Mesenchymal stem cell (in vitro differentiated cells and primary cell): Measurements from ENCODE around the gene PTPRS.
A peak's percentile ranks its signal among the peaks of the same experiment; 100 is the strongest.
"Not testable (repeated sequence)": the region's sequence is repeated elsewhere in the genome, so short reads cannot be mapped to it uniquely, and the experiment has no call there.

ENCODE experiments used
- DNase-seq: peaks from one replicate; pipeline ENCODE4 v3.0.0-alpha.2; 2013
- H2AFZ ChIP-seq: one replicate; pipeline ENCODE4 v1.6.1; 2013; ENCODE audit warnings: low read depth, mild to moderate bottlenecking, control low read depth, inconsistent platforms, low read length, moderate library complexity
- H2AK5ac ChIP-seq: 2 replicates; pipeline ENCODE4 v1.6.1; 2013; ENCODE audit warnings: low read length, moderate library complexity, mild to moderate bottlenecking, inconsistent platforms; ENCODE audit not compliant: severe bottlenecking
- H2BK120ac ChIP-seq: one replicate; pipeline ENCODE4 v1.6.1; 2013; ENCODE audit warnings: low read depth, mild to moderate bottlenecking, inconsistent platforms, low read length, moderate library complexity
- H2BK12ac ChIP-seq, 2 experiments: one replicate each; pipeline ENCODE4 v1.6.1; 2013; ENCODE audit warnings: inconsistent platforms in 2 of 2, low read length in 2 of 2, mild to moderate bottlenecking in 2 of 2, moderate library complexity in 2 of 2, control low read depth in 1 of 2
- H2BK15ac ChIP-seq: one replicate; pipeline ENCODE4 v1.6.1; 2013; ENCODE audit warnings: mild to moderate bottlenecking, low read depth, inconsistent platforms; ENCODE audit not compliant: poor library complexity, severe bottlenecking
- H2BK5ac ChIP-seq: 2 replicates; pipeline ENCODE4 v1.6.1; 2013; ENCODE audit warnings: low read depth, mild to moderate bottlenecking, low read length, control low read depth, inconsistent platforms; ENCODE audit not compliant: poor library complexity, severe bottlenecking
- H3K14ac ChIP-seq, 2 experiments: one replicate each; pipeline ENCODE4 v1.6.1; 2013; ENCODE audit warnings: inconsistent platforms in 2 of 2, low read length in 2 of 2, control low read depth in 1 of 2, mild to moderate bottlenecking in 1 of 2, moderate library complexity in 1 of 2
- H3K18ac ChIP-seq, 2 experiments: one replicate each; pipeline ENCODE4 v1.6.1; 2013; ENCODE audit warnings: inconsistent platforms in 2 of 2, low read length in 2 of 2, control low read depth in 1 of 2, low read depth in 1 of 2, mild to moderate bottlenecking in 1 of 2
- H3K23ac ChIP-seq, 2 experiments: one replicate each; pipeline ENCODE4 v1.6.1; 2013; ENCODE audit warnings: inconsistent platforms in 2 of 2, low read length in 2 of 2, mild to moderate bottlenecking in 2 of 2, moderate library complexity in 2 of 2, control low read depth in 1 of 2
- H3K27ac ChIP-seq: 2 replicates; pipeline ENCODE4 v1.5.1; 2013; ENCODE audit warnings: mild to moderate bottlenecking, moderate library complexity, low read length, control low read depth, inconsistent platforms; ENCODE audit not compliant: poor library complexity, severe bottlenecking
- H3K27me3 ChIP-seq, 2 experiments: 2 replicates each; pipeline versions ENCODE4 v1.6.1 to v1.7.0; 2013; ENCODE audit warnings: low read length in 2 of 2, mild to moderate bottlenecking in 2 of 2, moderate library complexity in 2 of 2, control low read depth in 1 of 2, inconsistent platforms in 1 of 2; ENCODE audit not compliant: control insufficient read depth in 1 of 2, insufficient read depth in 1 of 2
- H3K36me3 ChIP-seq, 2 experiments: 2 replicates each; pipeline versions ENCODE4 v1.6.1 to v1.7.0; 2013; ENCODE audit warnings: low read length in 2 of 2, control low read depth in 1 of 2, inconsistent platforms in 1 of 2, low read depth in 1 of 2, mild to moderate bottlenecking in 1 of 2; ENCODE audit not compliant: insufficient read depth in 2 of 2, control insufficient read depth in 1 of 2
- H3K4ac ChIP-seq, 2 experiments: one replicate each; pipeline ENCODE4 v1.6.1; 2013; ENCODE audit warnings: inconsistent platforms in 2 of 2, low read length in 2 of 2, mild to moderate bottlenecking in 2 of 2, moderate library complexity in 2 of 2, control low read depth in 1 of 2, low read depth in 1 of 2
- H3K4me1 ChIP-seq: 2 replicates; pipeline ENCODE4 v1.6.1; 2013; ENCODE audit warnings: low read depth, low read length, control low read depth; ENCODE audit not compliant: control insufficient read depth, insufficient read depth
- H3K4me2 ChIP-seq: 2 replicates; pipeline ENCODE4 v1.6.1; 2013; ENCODE audit warnings: low read length, mild to moderate bottlenecking, inconsistent platforms; ENCODE audit not compliant: poor library complexity, severe bottlenecking
- H3K4me3 ChIP-seq, 2 experiments: 2 replicates each; pipeline versions ENCODE4 v1.5.1 to v1.7.0; 2013; ENCODE audit warnings: low read length in 2 of 2, mild to moderate bottlenecking in 2 of 2, control low read depth in 1 of 2, low read depth in 1 of 2; ENCODE audit not compliant: insufficient read depth in 1 of 2
- H3K79me1 ChIP-seq: replicated peaks from 2 replicates; pipeline ENCODE4 v1.6.1; 2013; ENCODE audit warnings: mild to moderate bottlenecking, control low read depth, low read length, inconsistent platforms; ENCODE audit not compliant: poor library complexity, severe bottlenecking
- H3K9ac ChIP-seq: 2 replicates; pipeline ENCODE4 v1.7.0; 2013; ENCODE audit warnings: mild to moderate bottlenecking, low read length, moderate library complexity
- H3K9me3 ChIP-seq: 2 replicates; pipeline ENCODE4 v1.7.0; 2013; ENCODE audit warnings: mild to moderate bottlenecking, low read length; ENCODE audit not compliant: control insufficient read depth
- H4K8ac ChIP-seq: one replicate; pipeline ENCODE4 v1.6.1; 2013; ENCODE audit warnings: inconsistent platforms, mild to moderate bottlenecking, low read length, moderate library complexity
- H4K91ac ChIP-seq: one replicate; pipeline ENCODE4 v1.6.1; 2013; ENCODE audit warnings: mild to moderate bottlenecking, low read length, inconsistent platforms
- WGBS: methylation state at CpG from one replicate; pipeline ENCODE4 v1.1.7; 2013; ENCODE audit warnings: mixed read lengths; 5-methylcytosine and 5-hydroxymethylcytosine counted together

PTPRS gene

DNA sequence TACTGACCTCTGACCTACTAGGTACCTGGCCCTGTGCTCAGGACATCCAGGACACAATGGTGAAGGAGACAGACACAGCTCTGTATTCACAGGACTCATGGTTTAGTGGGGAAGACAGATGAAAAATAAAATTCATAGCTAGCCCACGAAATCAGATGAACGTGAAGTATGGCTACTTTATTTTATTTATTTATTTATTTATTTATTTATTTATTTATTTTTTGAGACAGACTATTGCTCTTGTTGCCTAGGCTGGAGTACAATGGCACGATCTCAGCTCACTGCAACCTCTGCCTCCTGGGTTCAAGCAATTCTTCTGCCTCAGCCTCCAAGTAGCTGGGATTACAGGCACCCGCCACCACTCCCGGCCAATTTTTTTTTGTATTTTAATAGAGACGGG is 40.6 kb upstream of the PTPRS start:
- H3K14ac ChIP-seq, H3K4me2 ChIP-seq, H4K91ac ChIP-seq, H3K4ac ChIP-seq, H2AK5ac ChIP-seq, H3K18ac ChIP-seq, H3K79me1 ChIP-seq, H2AFZ ChIP-seq, H2BK5ac ChIP-seq, H3K23ac ChIP-seq, H3K4me3 ChIP-seq, H2BK120ac ChIP-seq, H4K8ac ChIP-seq, H3K4me1 ChIP-seq, H3K36me3 ChIP-seq, H2BK12ac ChIP-seq, H2BK15ac ChIP-seq, H3K27me3 ChIP-seq, H3K27ac ChIP-seq, H3K9ac ChIP-seq, DNase-seq: not testable (repeated sequence)
- H3K9me3 ChIP-seq = peaks cover 13% of the 10 kb centered on the region
- 93% methylated on average over 4 of the region's 6 CpGs for WGBS

- Histone ChIP-seq H2BK15ac (no peak overlapping the region), H2BK5ac (no peak overlapping the region)
- 92% methylated on average over 7 of the region's 9 CpGs for WGBS
Observed at GRCh38 chr19:5380215-5380919, 39.8 kb upstream of the PTPRS start.

GRCh38 chr19:5376928-5377327 is 36.3 kb upstream of the PTPRS start:
- H3K27ac ChIP-seq = no peak overlapping the region
- DNase-seq = no peak
- H4K91ac ChIP-seq = no peak overlapping the region
- peaks cover 5% of the 10 kb centered on the region for H3K9me3 ChIP-seq
- no peak overlapping the region for H3K14ac ChIP-seq
- H2AFZ ChIP-seq = no peak overlapping the region
- no peak overlapping the region for H2BK15ac ChIP-seq
- no peak overlapping the region for H3K18ac ChIP-seq
- no peaks in the 10 kb centered on the region for H3K36me3 ChIP-seq
- H3K4me1 ChIP-seq = no peaks in the 10 kb centered on the region
- H2AK5ac ChIP-seq = no peak overlapping the region
- no peak overlapping the region for H3K4ac ChIP-seq
- H2BK120ac ChIP-seq = no peak overlapping the region
- WGBS = over 99% methylated on average over 4 of the region's 4 CpGs
- H2BK12ac ChIP-seq = no peak overlapping the region
- H3K79me1 ChIP-seq = no peaks in the 10 kb centered on the region
- H3K27me3 ChIP-seq = peaks cover 0 to 20% of the 10 kb centered on the region in 2 experiments
- H3K23ac ChIP-seq = no peak overlapping the region
- no peak overlapping the region for H3K4me3 ChIP-seq
- H2BK5ac ChIP-seq = no peak overlapping the region
- no peak overlapping the region for H3K9ac ChIP-seq
- H4K8ac ChIP-seq = no peak overlapping the region
- no peak overlapping the region for H3K4me2 ChIP-seq

More at GRCh38 chr19:5380215-5380919, 39.8 kb upstream of the PTPRS start:
- no peak overlapping the region for H3K4ac ChIP-seq
- no peak overlapping the region for H3K18ac ChIP-seq
- H3K4me1 ChIP-seq = no peaks in the 10 kb centered on the region
- no peak overlapping the region for H4K91ac ChIP-seq
- H3K4me3 ChIP-seq = no peak overlapping the region
- no peak overlapping the region for H2BK120ac ChIP-seq
- no peak overlapping the region for H2BK12ac ChIP-seq
- H3K36me3 ChIP-seq = no peaks in the 10 kb centered on the region
- H3K23ac ChIP-seq = no peak overlapping the region
- H4K8ac ChIP-seq = no peak overlapping the region
- H2AFZ ChIP-seq = no peak overlapping the region
- no peak for DNase-seq
- H3K27ac ChIP-seq = no peak overlapping the region
- H3K14ac ChIP-seq = no peak overlapping the region
- no peak overlapping the region for H3K4me2 ChIP-seq
- no peak overlapping the region for H2AK5ac ChIP-seq
- H3K9ac ChIP-seq = no peak overlapping the region
- no peaks in the 10 kb centered on the region for H3K79me1 ChIP-seq
- peaks cover 13% of the 10 kb centered on the region for H3K9me3 ChIP-seq
- peaks cover 0 to 4% of the 10 kb centered on the region in 2 experiments for H3K27me3 ChIP-seq

- Histone ChIP-seq H3K9me3 (peaks cover under 1% of the 10 kb centered on the region), H3K36me3 (no peaks in the 10 kb centered on the region), H3K4me1 (no peaks in the 10 kb centered on the region), H3K23ac (no peak overlapping the region), H3K27me3 (peaks cover 0 to 33% of the 10 kb centered on the region in 2 experiments), H3K27ac (no peak overlapping the region), H2AFZ (no peak overlapping the region), H2AK5ac (no peak overlapping the region), H4K91ac (peak overlapping the region; percentile 12), H2BK12ac (no peak overlapping the region), H3K4me2 (no peak overlapping the region), H3K4ac (no peak overlapping the region), H3K9ac (no peak overlapping the region), H2BK120ac (no peak overlapping the region), H4K8ac (no peak overlapping the region), H3K18ac (no peak overlapping the region), H2BK5ac (no peak overlapping the region), H3K14ac (no peak overlapping the region), H2BK15ac (no peak overlapping the region), H3K4me3 (no peak overlapping the region), H3K79me1 (no peaks in the 10 kb centered on the region)
- 94% methylated on average over 4 of the region's 4 CpGs for WGBS
- DNase-seq = no peak
Observed at GRCh38 chr19:5372572-5373200, 32.1 kb upstream of the PTPRS start.
